ENCODE data around the gene TMEM222.

The TMEM222 gene

DNA sequence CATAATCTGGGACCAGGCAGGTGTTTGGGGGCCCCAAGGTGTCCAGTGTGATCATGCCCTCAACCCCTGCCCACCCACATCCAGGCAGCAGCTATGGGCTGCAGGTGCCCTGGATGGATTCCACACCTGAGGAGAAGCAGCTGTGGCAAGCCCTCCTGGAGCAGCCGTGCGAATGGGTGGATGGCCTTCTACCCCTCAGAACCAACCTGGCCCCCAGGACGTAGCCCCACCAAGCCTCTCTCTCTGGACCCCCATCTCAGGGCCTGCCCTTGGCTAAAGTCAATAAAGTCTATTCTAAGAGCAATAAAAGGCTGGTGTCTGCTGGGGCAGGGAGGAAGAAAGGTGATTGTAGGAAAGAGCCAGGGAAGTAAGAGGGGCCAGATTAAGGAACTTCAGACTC, 31.7 kb downstream of the TMEM222 start:
- H3K27ac ChIP-seq (ENCODE audit: low read depth, low read length) = no peak overlapping the region
- H3K4me3 ChIP-seq (ENCODE audit: low read length) = no peak overlapping the region
- no peaks in the 10 kb centered on the region for H3K4me1 ChIP-seq (ENCODE audit: insufficient read depth, low read length)
- no peaks in the 10 kb centered on the region; the same call in 1 of the 2 replicates for H3K36me3 ChIP-seq (ENCODE audit: insufficient read depth, low read length)
- H3K9ac ChIP-seq (ENCODE audit: low read depth, low read length) = no peak overlapping the region
- WGBS = 92% methylated on average over 3 of the region's 3 CpGs
- peaks cover 20% of the 10 kb centered on the region for H3K27me3 ChIP-seq (ENCODE audit: insufficient read depth, low read length)
- H3K9me3 ChIP-seq (ENCODE audit: insufficient read depth, low read depth, low read length) = no peaks in the 10 kb centered on the region

DNA sequence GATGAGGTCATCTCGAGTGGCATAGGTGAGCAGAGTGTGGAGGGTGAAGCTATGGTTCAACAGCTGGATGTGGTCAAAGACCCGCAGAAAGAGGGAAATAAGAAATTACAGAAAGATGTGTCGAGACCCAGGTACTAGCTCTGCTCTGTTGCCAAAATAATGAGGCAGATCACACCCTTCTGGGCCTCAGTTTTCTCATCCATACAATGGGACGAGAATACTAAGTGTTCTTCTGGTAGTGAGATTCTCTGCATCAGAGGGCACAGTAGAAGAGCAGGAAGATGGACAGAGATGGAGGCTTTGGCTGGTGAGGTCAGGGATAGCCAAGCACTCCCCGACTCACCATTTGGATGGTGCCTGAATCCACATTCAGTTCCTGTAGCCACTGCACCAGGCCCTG, 33.7 kb downstream of the TMEM222 start:
- no peaks in the 10 kb centered on the region for H3K9me3 ChIP-seq (ENCODE audit: insufficient read depth, low read depth, low read length)
- no peaks in the 10 kb centered on the region; the same call in 1 of the 2 replicates for H3K36me3 ChIP-seq (ENCODE audit: insufficient read depth, low read length)
- H3K27me3 ChIP-seq (ENCODE audit: insufficient read depth, low read length) = peaks cover 31% of the 10 kb centered on the region
- 92% methylated on average over 5 of the region's 5 CpGs for WGBS
- H3K4me3 ChIP-seq (ENCODE audit: low read length) = no peak overlapping the region
- 0 out of 2 replicates have a peak, but pooled peaks cover 3% of the 10 kb centered on the region for H3K4me1 ChIP-seq (ENCODE audit: insufficient read depth, low read length)
- H3K27ac ChIP-seq (ENCODE audit: low read depth, low read length) = no peak overlapping the region
- H3K9ac ChIP-seq (ENCODE audit: low read depth, low read length) = no peak overlapping the region

DNA sequence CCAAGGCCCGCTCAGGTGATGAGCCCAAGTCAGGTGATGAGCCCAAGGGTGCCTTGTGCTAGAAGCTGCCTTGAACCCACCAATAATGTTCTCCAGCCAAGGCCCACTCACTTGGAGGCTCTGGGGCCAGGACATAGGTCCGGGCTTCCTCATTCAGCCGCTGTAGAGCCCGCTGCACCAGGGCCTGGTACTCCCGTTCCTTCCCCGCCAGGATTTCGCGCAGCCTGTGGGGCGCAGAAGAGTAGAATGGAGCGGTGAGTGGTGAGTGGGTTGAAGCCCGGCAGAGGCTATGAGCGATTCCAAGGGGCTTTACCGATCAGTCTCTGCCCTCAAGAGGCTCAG, 34.3 kb downstream of the TMEM222 start:
- Histone ChIP-seq H3K27me3 (ENCODE audit: insufficient read depth, low read length) (peaks cover 36% of the 10 kb centered on the region), H3K36me3 (ENCODE audit: insufficient read depth, low read length) (no peaks in the 10 kb centered on the region; the same call in 1 of the 2 replicates), H3K4me3 (ENCODE audit: low read length) (no peak overlapping the region), H3K9ac (ENCODE audit: low read depth, low read length) (no peak overlapping the region), H3K9me3 (ENCODE audit: insufficient read depth, low read depth, low read length) (no peaks in the 10 kb centered on the region), H3K4me1 (ENCODE audit: insufficient read depth, low read length) (0 out of 2 replicates have a peak, but pooled peaks cover 3% of the 10 kb centered on the region), H3K27ac (ENCODE audit: low read depth, low read length) (no peak overlapping the region)
- WGBS = 92% methylated on average over 13 of the region's 13 CpGs

DNA sequence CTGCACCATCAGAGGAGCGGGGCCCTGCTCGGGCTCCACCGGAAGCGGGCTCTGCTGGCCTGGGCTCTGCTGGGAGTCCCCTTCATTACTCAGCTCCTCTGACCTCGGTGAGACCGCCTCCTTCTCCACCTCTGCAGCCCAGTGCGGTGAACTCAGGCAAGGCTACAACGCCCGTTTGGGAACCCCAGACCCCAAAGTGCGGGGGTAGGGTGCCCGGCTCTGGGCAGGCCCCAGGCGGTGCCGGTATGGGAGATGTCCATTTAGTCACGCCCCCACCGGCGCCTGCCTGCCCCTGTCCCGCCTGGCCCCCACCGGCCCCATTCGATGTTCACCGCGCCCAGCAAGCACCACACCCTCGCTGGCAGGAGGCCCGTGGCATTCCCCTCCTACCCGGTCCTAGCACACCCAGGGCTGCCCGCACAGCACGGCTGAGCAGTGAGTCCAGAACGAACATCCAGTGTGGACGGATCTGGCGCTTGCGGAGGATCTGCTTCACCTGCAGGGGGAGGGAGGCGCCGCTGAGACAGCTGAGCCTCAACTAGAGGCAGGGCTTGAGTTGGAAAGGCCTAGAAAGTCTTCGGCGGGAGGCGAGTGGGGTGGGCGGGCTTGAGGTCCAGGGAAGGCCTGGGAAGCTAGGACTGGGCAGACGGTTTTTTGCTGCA, 34.8 kb downstream of the TMEM222 start:
- Histone ChIP-seq H3K27me3 (ENCODE audit: insufficient read depth, low read length) (peaks cover 42% of the 10 kb centered on the region), H3K9me3 (ENCODE audit: insufficient read depth, low read depth, low read length) (no peaks in the 10 kb centered on the region), H3K36me3 (ENCODE audit: insufficient read depth, low read length) (no peaks in the 10 kb centered on the region; the same call in 1 of the 2 replicates), H3K9ac (ENCODE audit: low read depth, low read length) (no peak overlapping the region), H3K4me3 (ENCODE audit: low read length) (no peak overlapping the region), H3K27ac (ENCODE audit: low read depth, low read length) (no peak overlapping the region), H3K4me1 (ENCODE audit: insufficient read depth, low read length) (0 out of 2 replicates have a peak, but pooled peaks cover 3% of the 10 kb centered on the region)
- WGBS = 84% methylated on average over 37 of the region's 37 CpGs

DNA sequence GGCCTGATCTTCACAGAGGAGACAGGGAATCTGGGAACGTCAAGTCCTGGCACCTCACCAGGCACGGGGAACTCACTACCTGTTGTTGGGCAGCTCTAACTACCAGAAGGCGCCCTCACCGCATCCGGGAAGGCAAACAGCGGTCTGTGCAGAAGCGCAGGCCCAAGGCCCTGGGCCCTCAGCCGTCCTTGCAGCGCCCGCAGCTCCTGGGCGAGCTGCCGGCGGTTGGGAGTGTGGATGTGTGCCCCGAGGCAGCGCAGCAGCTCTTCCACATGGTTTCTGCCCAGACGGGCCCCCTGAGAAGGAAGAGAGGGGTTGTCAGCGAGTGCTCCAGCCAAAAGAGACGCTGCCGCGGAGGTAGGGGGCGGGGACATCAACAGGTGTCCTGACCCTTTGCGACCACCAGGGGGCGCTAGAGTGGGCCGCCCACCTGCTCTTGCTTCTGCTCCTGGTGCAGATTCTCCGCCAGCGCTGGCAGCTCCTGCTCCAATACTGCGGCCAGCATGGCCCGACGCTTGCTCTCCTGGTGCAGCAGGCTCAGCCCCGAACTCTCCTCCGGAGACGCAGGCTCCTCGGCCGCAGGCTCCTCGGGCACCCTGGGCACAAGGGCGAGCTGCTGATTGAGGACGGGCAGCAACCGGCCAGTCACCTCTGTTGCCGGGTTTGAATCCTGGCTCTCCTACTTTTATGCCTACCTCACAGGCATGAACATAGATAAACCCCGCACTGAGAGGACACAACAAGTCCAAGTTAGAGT, 35.5 kb downstream of the TMEM222 start:
- no peak overlapping the region for H3K27ac ChIP-seq (ENCODE audit: low read depth, low read length)
- no peaks in the 10 kb centered on the region; the same call in 1 of the 2 replicates for H3K36me3 ChIP-seq (ENCODE audit: insufficient read depth, low read length)
- H3K9me3 ChIP-seq (ENCODE audit: insufficient read depth, low read depth, low read length) = no peaks in the 10 kb centered on the region
- 0 out of 2 replicates have a peak, but pooled peaks cover 3% of the 10 kb centered on the region for H3K4me1 ChIP-seq (ENCODE audit: insufficient read depth, low read length)
- WGBS = 29% methylated on average over 40 of the region's 40 CpGs
- peaks cover 47% of the 10 kb centered on the region for H3K27me3 ChIP-seq (ENCODE audit: insufficient read depth, low read length)
- 0 out of 2 replicates have a peak overlapping the region, but pooled peaks have one; percentile 5 for H3K4me3 ChIP-seq (ENCODE audit: low read length)
- H3K9ac ChIP-seq (ENCODE audit: low read depth, low read length) = no peak overlapping the region

DNA sequence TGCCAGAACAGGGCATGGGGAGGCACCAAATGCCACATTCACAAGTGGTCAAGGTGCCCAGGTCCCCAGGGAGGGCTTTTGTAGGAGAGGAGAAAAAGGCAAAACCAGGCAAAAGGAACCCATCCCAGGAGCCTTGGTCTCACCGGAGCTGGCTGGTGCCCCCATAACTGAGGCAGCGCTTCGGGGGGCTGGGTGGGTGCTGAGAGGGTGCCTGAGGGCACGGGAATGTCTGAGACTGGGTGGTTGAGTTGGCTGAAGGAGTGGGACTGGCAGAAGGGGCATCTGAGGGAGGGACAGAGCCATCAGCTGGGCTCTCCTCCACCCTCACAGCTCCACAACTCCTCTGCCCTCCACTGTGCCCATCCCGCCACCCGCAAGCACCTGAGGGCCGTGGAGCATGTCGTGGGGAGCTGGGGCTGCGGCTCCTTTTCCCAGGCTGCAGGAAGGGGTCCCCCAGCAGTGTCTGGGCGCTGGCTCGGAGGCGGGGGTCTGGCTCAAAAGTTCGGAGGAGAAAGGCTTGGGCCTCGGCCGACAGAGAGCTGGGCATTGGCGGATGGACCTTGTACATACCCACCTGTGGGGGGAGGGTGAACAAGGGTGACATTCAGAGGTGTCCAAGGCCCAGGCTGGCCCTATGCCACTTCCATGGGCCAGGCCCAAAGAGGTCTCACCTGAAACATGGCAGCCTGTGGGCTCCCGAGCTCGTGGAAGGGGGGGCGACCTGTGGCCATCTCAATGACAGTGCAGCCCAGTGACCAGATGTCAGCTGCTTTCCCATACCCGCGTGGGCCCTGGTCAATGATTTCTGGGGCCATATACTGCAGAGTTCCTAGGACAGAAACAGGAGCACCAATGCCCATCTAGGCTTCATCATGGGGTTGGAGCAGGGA, 36.3 kb downstream of the TMEM222 start:
- 95% methylated on average over 21 of the region's 21 CpGs for WGBS
- 0 out of 2 replicates have a peak, but pooled peaks cover 3% of the 10 kb centered on the region for H3K4me1 ChIP-seq (ENCODE audit: insufficient read depth, low read length)

DNA sequence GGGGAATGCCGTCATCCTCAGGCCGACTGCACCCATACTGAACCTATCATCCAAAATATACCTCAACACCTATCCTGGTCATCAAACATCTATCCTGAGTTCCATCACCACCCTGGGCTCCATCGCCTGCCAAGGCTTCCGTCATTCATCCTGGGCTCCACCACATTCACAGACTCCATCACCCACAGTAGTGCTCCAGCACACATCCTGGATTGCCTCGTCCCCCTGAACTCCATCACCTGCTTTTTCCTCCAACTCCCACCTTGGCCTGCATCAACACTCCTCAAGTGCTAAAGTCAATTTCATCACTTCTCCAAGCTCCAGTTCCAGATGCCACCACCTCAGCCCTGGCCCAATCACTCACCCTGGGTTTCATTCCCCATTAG, 37.0 kb downstream of the TMEM222 start:
- no peak overlapping the region for H3K9ac ChIP-seq (ENCODE audit: low read depth, low read length)
- no peaks in the 10 kb centered on the region for H3K9me3 ChIP-seq (ENCODE audit: insufficient read depth, low read depth, low read length)
- H3K4me1 ChIP-seq (ENCODE audit: insufficient read depth, low read length) = 0 out of 2 replicates have a peak, but pooled peaks cover 3% of the 10 kb centered on the region
- no peak overlapping the region for H3K4me3 ChIP-seq (ENCODE audit: low read length)
- WGBS = 94% methylated on average over 5 of the region's 5 CpGs
- H3K36me3 ChIP-seq (ENCODE audit: insufficient read depth, low read length) = no peaks in the 10 kb centered on the region; the same call in 1 of the 2 replicates
- H3K27ac ChIP-seq (ENCODE audit: low read depth, low read length) = no peak overlapping the region
- peaks cover 47% of the 10 kb centered on the region for H3K27me3 ChIP-seq (ENCODE audit: insufficient read depth, low read length)

More for the DNA sequence above, 36.3 kb downstream of the TMEM222 start:
- no peak overlapping the region for H3K4me3 ChIP-seq (ENCODE audit: low read length)
- H3K27ac ChIP-seq (ENCODE audit: low read depth, low read length) = no peak overlapping the region
- peaks cover 47% of the 10 kb centered on the region for H3K27me3 ChIP-seq (ENCODE audit: insufficient read depth, low read length)
- H3K9me3 ChIP-seq (ENCODE audit: insufficient read depth, low read depth, low read length) = no peaks in the 10 kb centered on the region
- no peaks in the 10 kb centered on the region; the same call in 1 of the 2 replicates for H3K36me3 ChIP-seq (ENCODE audit: insufficient read depth, low read length)
- no peak overlapping the region for H3K9ac ChIP-seq (ENCODE audit: low read depth, low read length)

DNA sequence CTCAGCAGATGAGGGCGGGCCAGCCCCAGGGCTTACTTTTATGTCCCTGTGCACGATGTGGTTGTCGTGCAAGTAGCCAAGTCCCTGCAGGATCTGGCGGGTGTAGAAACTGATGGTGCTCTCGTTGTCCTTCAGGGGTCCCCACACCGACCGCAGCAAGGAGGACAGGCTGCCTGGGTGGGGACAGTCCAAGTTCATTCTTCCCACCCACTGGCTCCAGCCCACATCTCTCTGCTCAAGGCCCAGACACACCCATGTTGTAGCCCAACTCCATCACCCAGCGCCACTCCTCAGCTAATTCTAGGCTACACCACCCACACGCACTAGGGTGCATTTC, 37.8 kb downstream of the TMEM222 start:
- 0 out of 2 replicates have a peak, but pooled peaks cover 10% of the 10 kb centered on the region for H3K4me1 ChIP-seq (ENCODE audit: insufficient read depth, low read length)

DNA sequence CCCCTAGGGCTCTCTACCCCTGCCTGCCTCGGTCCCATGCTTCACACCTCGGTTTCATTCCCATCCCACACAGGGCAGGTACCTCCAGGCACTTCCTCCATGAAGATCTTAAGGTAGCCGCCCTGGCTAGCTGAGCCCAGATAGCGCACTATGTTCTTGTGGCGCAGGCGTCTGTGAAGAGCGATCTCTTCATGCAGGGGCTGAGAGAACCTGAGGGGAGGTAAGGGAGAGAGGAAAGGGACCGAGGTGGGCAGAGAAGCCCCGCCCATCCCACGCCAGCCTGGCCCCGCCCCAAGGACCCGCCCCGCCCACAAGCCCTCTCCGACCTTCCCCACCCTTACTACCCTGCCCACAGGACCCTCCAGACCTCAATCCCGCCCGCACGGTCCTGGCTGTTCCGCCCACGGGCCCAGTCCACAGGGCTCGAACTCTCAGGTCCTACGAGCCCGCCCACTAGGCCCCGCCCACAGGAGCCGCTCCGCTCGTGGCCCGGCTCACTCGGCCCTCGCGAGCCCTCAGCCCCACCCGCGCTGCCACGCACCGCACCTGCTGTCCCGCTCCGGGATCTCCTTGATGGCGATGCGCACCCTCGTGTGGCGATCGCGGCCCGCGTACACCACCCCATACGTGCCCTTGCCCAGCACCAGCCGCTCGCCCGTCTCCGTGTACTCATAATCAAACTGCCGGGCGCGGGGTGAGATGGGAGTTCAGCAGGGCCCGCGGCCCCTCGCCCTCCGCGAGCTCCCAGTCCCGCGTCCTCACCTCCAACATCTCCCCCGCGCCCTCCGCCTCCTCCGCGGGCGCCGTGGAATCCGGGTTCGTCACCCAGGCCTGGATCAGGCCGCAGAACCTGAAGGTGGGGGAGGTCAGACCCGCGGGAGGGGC, 38.4 kb downstream of the TMEM222 start:
- Histone ChIP-seq H3K4me3 (ENCODE audit: low read length) (peak overlapping the region; percentile 76), H3K27me3 (ENCODE audit: insufficient read depth, low read length) (peaks cover 47% of the 10 kb centered on the region), H3K4me1 (ENCODE audit: insufficient read depth, low read length) (peaks cover 15% of the 10 kb centered on the region), H3K27ac (ENCODE audit: low read depth, low read length) (no peak overlapping the region), H3K9me3 (ENCODE audit: insufficient read depth, low read depth, low read length) (no peaks in the 10 kb centered on the region), H3K36me3 (ENCODE audit: insufficient read depth, low read length) (no peaks in the 10 kb centered on the region; the same call in 1 of the 2 replicates), H3K9ac (ENCODE audit: low read depth, low read length) (peak overlapping the region; percentile 37; the same call in 1 of the 2 replicates)
- WGBS = 2% methylated on average over 68 of the region's 71 CpGs

More for the DNA sequence above, 37.8 kb downstream of the TMEM222 start:
- H3K9ac ChIP-seq (ENCODE audit: low read depth, low read length) = no peak overlapping the region
- no peaks in the 10 kb centered on the region; the same call in 1 of the 2 replicates for H3K36me3 ChIP-seq (ENCODE audit: insufficient read depth, low read length)
- no peak overlapping the region for H3K27ac ChIP-seq (ENCODE audit: low read depth, low read length)
- H3K9me3 ChIP-seq (ENCODE audit: insufficient read depth, low read depth, low read length) = no peaks in the 10 kb centered on the region
- peak overlapping the region; percentile 76 for H3K4me3 ChIP-seq (ENCODE audit: low read length)
- 50% methylated on average over 9 of the region's 9 CpGs for WGBS
- H3K27me3 ChIP-seq (ENCODE audit: insufficient read depth, low read length) = peaks cover 47% of the 10 kb centered on the region

DNA sequence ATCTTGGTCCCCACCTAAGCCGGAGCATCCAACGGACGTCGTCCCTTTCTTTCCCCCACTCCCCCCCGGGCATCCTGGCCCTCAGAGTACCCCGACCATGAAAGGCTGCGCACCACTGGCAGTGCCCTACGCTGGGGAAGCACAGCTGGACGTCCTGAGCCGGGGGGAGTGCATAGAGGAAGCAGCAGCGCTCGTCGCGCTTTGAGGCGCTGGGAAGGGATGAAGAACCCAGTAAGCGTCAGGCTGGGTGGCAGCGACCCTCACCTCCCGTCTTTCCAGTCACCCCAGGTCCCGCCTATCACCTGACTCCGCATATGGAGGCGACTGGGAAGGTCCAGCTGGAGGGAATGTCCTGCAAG, 39.1 kb downstream of the TMEM222 start:
- H3K36me3 ChIP-seq (ENCODE audit: insufficient read depth, low read length) = no peaks in the 10 kb centered on the region; the same call in 1 of the 2 replicates
- WGBS = 33% methylated on average over 21 of the region's 21 CpGs
- H3K9me3 ChIP-seq (ENCODE audit: insufficient read depth, low read depth, low read length) = no peaks in the 10 kb centered on the region
- no peak overlapping the region for H3K27ac ChIP-seq (ENCODE audit: low read depth, low read length)
- peaks cover 47% of the 10 kb centered on the region for H3K27me3 ChIP-seq (ENCODE audit: insufficient read depth, low read length)
- peak overlapping the region; percentile 37; the same call in 1 of the 2 replicates for H3K9ac ChIP-seq (ENCODE audit: low read depth, low read length)
- peaks cover 15% of the 10 kb centered on the region for H3K4me1 ChIP-seq (ENCODE audit: insufficient read depth, low read length)
- peak overlapping the region; percentile 76 for H3K4me3 ChIP-seq (ENCODE audit: low read length)

Measured in HUES64 (cell line).